HG02763 (cell line): ENCODE measurements around the gene DNAJB1.
A peak's percentile ranks its signal among the peaks of the same experiment; 100 is the strongest.
"Not testable (repeated sequence)": the region's sequence is repeated elsewhere in the genome, so short reads cannot be mapped to it uniquely, and the experiment has no call there.

Experiments used
- ATAC-seq: cut with Tn5 transposase; IDR thresholded peaks from one replicate; pipeline ENCODE4 v1.9.1; 2021; ENCODE audit warnings: mild to moderate bottlenecking, moderate library complexity; ENCODE audit not compliant: unreplicated experiment

DNAJB1 gene

GRCh38 chr19:14553042-14553938 lies 35.1 kb upstream of the DNAJB1 start:
- ATAC-seq: no peak

- ATAC-seq: not testable (repeated sequence)
Observed at GRCh38 chr19:14552006-14552360, 33.8 kb upstream of the DNAJB1 start.

GRCh38 chr19:14551134-14552005 lies 33.2 kb upstream of the DNAJB1 start:
- not testable (repeated sequence) for ATAC-seq

- no peak for ATAC-seq
Observed at GRCh38 chr19:14550201-14550754, 32.1 kb upstream of the DNAJB1 start.

GRCh38 chr19:14545716-14546082 lies 27.5 kb upstream of the DNAJB1 start:
- ATAC-seq: no peak

GRCh38 chr19:14544977-14545715 lies 26.9 kb upstream of the DNAJB1 start:
- ATAC-seq: no peak

GRCh38 chr19:14544047-14544446 lies 25.9 kb upstream of the DNAJB1 start:
- ATAC-seq: no peak

- ATAC-seq: no peak
Observed at GRCh38 chr19:14542711-14543328, 24.6 kb upstream of the DNAJB1 start.

GRCh38 chr19:14541979-14542378 lies 23.8 kb upstream of the DNAJB1 start:
- not testable (repeated sequence) for ATAC-seq

GRCh38 chr19:14540741-14541525 lies 22.7 kb upstream of the DNAJB1 start:
- ATAC-seq: no peak

- ATAC-seq: no peak
Observed at GRCh38 chr19:14536926-14537692, 18.9 kb upstream of the DNAJB1 start.

GRCh38 chr19:14533450-14533849 lies 15.3 kb upstream of the DNAJB1 start:
- no peak for ATAC-seq

- ATAC-seq: no peak
Observed at GRCh38 chr19:14530506-14530905, 12.3 kb upstream of the DNAJB1 start.

- ATAC-seq: no peak
Observed at GRCh38 chr19:14530005-14530348, 11.8 kb upstream of the DNAJB1 start.

GRCh38 chr19:14529254-14530004 lies 11.2 kb upstream of the DNAJB1 start, which contains the start of gene TECR:
Gene TECR (plus strand): TSS chr19:14529594. CDS start chr19:14529697, 103 bp downstream.
- ATAC-seq: peak; percentile 96

- no peak for ATAC-seq
Observed at GRCh38 chr19:14528419-14529253, 10.4 kb upstream of the DNAJB1 start.

- ATAC-seq: no peak
Observed at GRCh38 chr19:14526423-14526822, 8.2 kb upstream of the DNAJB1 start.
